ENCODE measurements around the gene PAX3. TPM values are rescaled to one million over a fixed set of nuclear protein-coding genes. Genes with fewer than 3 reads are reported as not detected.

The PAX3 gene
- total RNA-seq, 4 donors from 2014 or later, result not detected

DNA sequence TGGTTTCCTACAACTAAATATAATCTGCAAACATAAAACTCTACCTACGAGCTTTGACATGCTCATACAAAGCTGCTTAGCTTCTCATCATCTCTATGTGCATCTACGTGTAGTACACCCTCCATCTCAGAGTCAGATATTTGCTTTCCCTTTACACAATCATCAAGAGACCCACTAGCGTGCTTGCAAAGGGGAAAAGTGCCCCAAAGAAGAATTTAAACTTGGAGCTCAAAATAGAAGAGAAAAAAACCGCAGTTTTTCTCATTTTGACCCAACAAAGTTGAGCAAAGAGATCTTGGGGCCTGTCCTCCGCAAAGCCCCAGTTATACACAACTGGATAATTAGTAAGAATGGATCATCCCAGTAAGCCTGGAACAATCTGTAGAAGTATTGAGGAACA is 104.1 kb downstream of the PAX3 start:
- in situ Hi-C loops (cut with MboI; ENCODE audit: low pct_ligation_motif_present in 1 of 4, low pct_unique_long_range_greater_than_20kb in 1 of 4, low sequenced_read_pairs in 3 of 4) (no loop called here), intact Hi-C loops (cut with DNase I; ENCODE audit: low total_unique reads) (no loop called here)
- H3K4me3 ChIP-seq, result no peak overlapping the region
- no peaks in the 10 kb centered on the region for H3K36me3 ChIP-seq
- no peak for DNase-seq
- TF ChIP-seq POLR2AphosphoS5 (IDR thresholded peaks at IDR 0.05) (no peak), POLR2A (IDR thresholded peaks at IDR 0.05) (no peak), EP300 (IDR thresholded peaks at IDR 0.05; ENCODE audit: low read depth) (no peak)
- TF ChIP-seq, protein P1, sequence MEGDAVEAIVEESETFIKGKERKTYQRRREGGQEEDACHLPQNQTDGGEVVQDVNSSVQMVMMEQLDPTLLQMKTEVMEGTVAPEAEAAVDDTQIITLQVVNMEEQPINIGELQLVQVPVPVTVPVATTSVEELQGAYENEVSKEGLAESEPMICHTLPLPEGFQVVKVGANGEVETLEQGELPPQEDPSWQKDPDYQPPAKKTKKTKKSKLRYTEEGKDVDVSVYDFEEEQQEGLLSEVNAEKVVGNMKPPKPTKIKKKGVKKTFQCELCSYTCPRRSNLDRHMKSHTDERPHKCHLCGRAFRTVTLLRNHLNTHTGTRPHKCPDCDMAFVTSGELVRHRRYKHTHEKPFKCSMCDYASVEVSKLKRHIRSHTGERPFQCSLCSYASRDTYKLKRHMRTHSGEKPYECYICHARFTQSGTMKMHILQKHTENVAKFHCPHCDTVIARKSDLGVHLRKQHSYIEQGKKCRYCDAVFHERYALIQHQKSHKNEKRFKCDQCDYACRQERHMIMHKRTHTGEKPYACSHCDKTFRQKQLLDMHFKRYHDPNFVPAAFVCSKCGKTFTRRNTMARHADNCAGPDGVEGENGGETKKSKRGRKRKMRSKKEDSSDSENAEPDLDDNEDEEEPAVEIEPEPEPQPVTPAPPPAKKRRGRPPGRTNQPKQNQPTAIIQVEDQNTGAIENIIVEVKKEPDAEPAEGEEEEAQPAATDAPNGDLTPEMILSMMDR (IDR thresholded peaks at IDR 0.05), result no peak
- 51 to 57% methylated on average over 3 to 5 of the region's 5 CpGs for WGBS, 2 donors (ENCODE audit: low coverage in 1 of 2)
- no peaks in the 10 kb centered on the region for H3K27me3 ChIP-seq
- H3K27ac ChIP-seq, result no peak overlapping the region
- no peaks in the 10 kb centered on the region for H3K4me1 ChIP-seq
- H3K9me3 ChIP-seq, result no peaks in the 10 kb centered on the region

DNA sequence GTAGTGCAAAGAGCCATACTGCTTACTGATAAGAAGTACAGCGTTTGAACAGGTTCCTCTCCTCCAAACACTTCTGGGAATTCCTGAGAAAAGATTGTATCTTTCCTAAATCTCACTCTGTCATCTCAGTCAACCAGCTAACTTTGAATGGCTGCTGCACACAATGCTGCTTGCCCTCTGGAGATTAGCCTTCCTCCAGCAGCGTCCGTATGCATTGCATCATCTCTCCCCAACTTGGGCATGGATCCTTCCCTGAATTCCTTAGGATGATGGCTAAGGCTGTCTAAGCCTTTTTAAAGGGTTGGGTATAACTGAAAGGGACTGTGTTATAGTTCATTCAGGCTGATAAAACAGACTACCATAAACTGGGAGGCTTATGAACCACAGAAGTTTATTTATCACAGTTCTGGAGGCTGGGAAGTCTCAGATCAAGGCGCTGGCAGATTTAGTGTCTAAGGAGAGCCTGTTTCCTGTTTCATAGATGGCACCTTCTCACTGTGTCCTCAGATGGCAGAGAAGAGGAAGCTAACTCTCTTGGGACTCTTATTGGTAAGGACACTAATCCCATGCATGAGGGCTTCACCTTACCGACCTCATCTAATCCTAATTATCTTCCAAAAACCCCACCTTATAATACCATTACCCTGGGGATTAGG is 105.3 kb downstream of the PAX3 start:
- no peaks in the 10 kb centered on the region for H3K36me3 ChIP-seq
- WGBS, 2 donors (ENCODE audit: low coverage in 1 of 2), result 29 to 43% methylated on average over 5 of the region's 5 CpGs
- intact Hi-C loops (cut with DNase I; ENCODE audit: low total_unique reads) (no loop called here), in situ Hi-C loops (cut with MboI; ENCODE audit: low pct_ligation_motif_present in 1 of 4, low pct_unique_long_range_greater_than_20kb in 1 of 4, low sequenced_read_pairs in 3 of 4) (no loop called here)
- no peaks in the 10 kb centered on the region for H3K9me3 ChIP-seq
- DNase-seq, result no peak
- no peaks in the 10 kb centered on the region for H3K27me3 ChIP-seq
- H3K4me3 ChIP-seq, result no peak overlapping the region
- H3K27ac ChIP-seq, result no peak overlapping the region
- H3K4me1 ChIP-seq, result no peaks in the 10 kb centered on the region
- TF ChIP-seq POLR2AphosphoS5 (IDR thresholded peaks at IDR 0.05) (peak in 1 of 3 donors; percentile 68), POLR2A (IDR thresholded peaks at IDR 0.05) (no peak)

DNA sequence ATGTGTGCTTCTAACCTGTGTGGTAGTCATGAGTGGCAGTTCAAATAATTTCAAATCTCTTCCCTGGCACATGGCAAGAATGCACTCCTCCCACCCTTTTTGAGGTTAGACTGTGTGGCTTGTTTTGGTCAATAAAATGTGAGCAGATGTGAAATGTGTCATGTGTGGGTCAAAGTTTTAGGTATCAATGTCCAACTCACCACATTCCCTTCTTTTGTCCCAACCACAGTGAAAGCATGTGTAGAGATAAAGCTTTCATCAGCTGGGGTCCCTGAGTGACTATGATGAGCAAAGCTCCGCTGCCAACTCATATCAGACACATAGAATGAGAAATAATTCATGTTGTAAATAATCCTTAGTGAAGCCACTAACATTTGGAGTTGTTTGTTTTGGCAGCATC is 118.2 kb downstream of the PAX3 start:
- no peak overlapping the region for H3K4me3 ChIP-seq
- no peaks in the 10 kb centered on the region for H3K9me3 ChIP-seq
- H3K27ac ChIP-seq, result no peak overlapping the region
- intact Hi-C loops (cut with DNase I; ENCODE audit: low total_unique reads), result no loop called here
- no peak for DNase-seq
- H3K27me3 ChIP-seq, result no peaks in the 10 kb centered on the region
- H3K4me1 ChIP-seq, result no peaks in the 10 kb centered on the region
- 73% methylated on average over 1 of the region's 1 CpG; no CpG with 5 or more reads in 1 of the 2 donors for WGBS, 2 donors (ENCODE audit: low coverage in 1 of 2)
- no peaks in the 10 kb centered on the region for H3K36me3 ChIP-seq
- no peak for TF ChIP-seq POLR2AphosphoS5 (IDR thresholded peaks at IDR 0.05)
- TF ChIP-seq EP300 (IDR thresholded peaks at IDR 0.05; ENCODE audit: low read depth), result no peak
- TF ChIP-seq POLR2A (IDR thresholded peaks at IDR 0.05), result no peak
- TF ChIP-seq, protein P1 (IDR thresholded peaks at IDR 0.05), result no peak
- in situ Hi-C loops (cut with MboI; ENCODE audit: low pct_ligation_motif_present in 1 of 4, low pct_unique_long_range_greater_than_20kb in 1 of 4, low sequenced_read_pairs in 3 of 4), result no loop called here

DNA sequence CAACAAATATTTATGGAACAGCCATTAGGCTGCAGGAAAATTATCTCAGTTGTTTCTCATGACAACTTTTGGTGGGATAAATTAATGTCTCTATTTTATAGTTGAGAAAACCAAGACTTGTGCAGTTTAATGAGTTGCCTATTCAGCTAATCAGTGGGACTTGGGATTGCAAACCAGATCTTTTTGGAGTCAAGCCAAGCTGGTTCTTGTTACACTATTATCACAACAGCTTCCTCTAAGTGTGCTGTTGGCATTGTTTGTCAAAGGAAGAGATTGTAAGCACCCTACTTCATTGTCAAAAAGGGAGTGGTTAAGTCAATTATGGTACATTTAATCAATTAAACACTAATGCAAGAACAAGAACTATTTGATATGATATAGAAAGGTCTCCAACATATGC is 119.2 kb downstream of the PAX3 start:
- no peak for TF ChIP-seq POLR2AphosphoS5 (IDR thresholded peaks at IDR 0.05)
- TF ChIP-seq, protein P1 (IDR thresholded peaks at IDR 0.05), result no peak
- TF ChIP-seq POLR2A (IDR thresholded peaks at IDR 0.05), result no peak
- no peak for TF ChIP-seq EP300 (IDR thresholded peaks at IDR 0.05; ENCODE audit: low read depth)
- intact Hi-C loops (cut with DNase I; ENCODE audit: low total_unique reads), result no loop called here
- DNase-seq, result no peak

DNA sequence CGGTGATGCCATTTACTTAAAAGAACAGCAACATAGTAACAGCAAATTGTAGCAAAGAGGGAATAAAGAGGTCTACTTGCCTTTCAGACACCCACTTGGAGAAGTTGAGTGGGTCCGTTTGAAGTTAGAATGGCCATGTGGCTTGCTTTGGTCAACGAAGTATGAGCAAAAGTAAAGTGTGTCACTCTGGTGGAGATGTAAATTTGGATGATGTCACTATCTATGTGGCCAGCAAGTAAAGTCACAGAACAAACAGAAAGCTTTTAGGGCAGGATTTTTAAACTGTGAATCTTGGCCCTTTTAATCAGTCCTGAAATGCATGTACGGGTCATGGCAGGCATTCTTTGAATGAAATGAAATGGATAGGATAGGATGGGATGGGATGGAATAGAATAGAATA is 120.3 kb downstream of the PAX3 start:
- Histone ChIP-seq H3K4me3 (no peak overlapping the region), H3K4me1 (no peaks in the 10 kb centered on the region), H3K27me3 (peaks cover 4% of the 10 kb centered on the region), H3K27ac (no peak overlapping the region), H3K9me3 (no peaks in the 10 kb centered on the region), H3K36me3 (no peaks in the 10 kb centered on the region)
- no peak for DNase-seq
- WGBS, 2 donors (ENCODE audit: low coverage in 1 of 2), result 81 to 88% methylated on average over 4 of the region's 4 CpGs
- TF ChIP-seq, protein P1 (IDR thresholded peaks at IDR 0.05), result no peak
- TF ChIP-seq POLR2A (IDR thresholded peaks at IDR 0.05) (no peak), EP300 (IDR thresholded peaks at IDR 0.05; ENCODE audit: low read depth) (no peak), POLR2AphosphoS5 (IDR thresholded peaks at IDR 0.05) (no peak)
- intact Hi-C loops (cut with DNase I; ENCODE audit: low total_unique reads) (no loop called here), in situ Hi-C loops (cut with MboI; ENCODE audit: low pct_ligation_motif_present in 1 of 4, low pct_unique_long_range_greater_than_20kb in 1 of 4, low sequenced_read_pairs in 3 of 4) (no loop called here)

More for the DNA sequence above, 119.2 kb downstream of the PAX3 start:
- H3K4me3 ChIP-seq, result no peak overlapping the region
- H3K36me3 ChIP-seq, result no peaks in the 10 kb centered on the region
- peaks cover 2% of the 10 kb centered on the region for H3K27me3 ChIP-seq
- no peak overlapping the region for H3K27ac ChIP-seq
- H3K9me3 ChIP-seq, result no peaks in the 10 kb centered on the region
- H3K4me1 ChIP-seq, result no peaks in the 10 kb centered on the region
- in situ Hi-C loops (cut with MboI; ENCODE audit: low pct_ligation_motif_present in 1 of 4, low pct_unique_long_range_greater_than_20kb in 1 of 4, low sequenced_read_pairs in 3 of 4), result no loop called here
